Left lung (tissue), 10 donors: ENCODE measurements around the gene EPS8. TPM values are rescaled to one million over a fixed set of nuclear protein-coding genes. Genes with fewer than 3 reads are reported as not detected.

ENCODE experiments used
- ATAC-seq: fragments of 200-7000 bp; cut with Tn5 transposase; one replicate; pipeline ENCODE4 v1.9.1; 2020; ENCODE audit warnings: moderate library complexity
- DNase-seq, 4 donors: peaks; one replicate each; pipeline ENCODE4 v3.0.0-alpha.2; 2013 to 2020
- H3K27ac ChIP-seq, 2 donors: fragments of 200-600 bp; sonication (generic) in 1 of 2; one replicate each; pipeline versions ENCODE4 v1.5.0 to v1.8.0; 2020 to 2021
- H3K27me3 ChIP-seq, 2 donors: fragments of 200-600 bp; sonication (generic) in 1 of 2; one replicate each; pipeline versions ENCODE4 v1.5.0 to v1.8.0; 2020 to 2021
- H3K36me3 ChIP-seq, 2 donors: fragments of 200-600 bp; sonication (generic) in 1 of 2; one replicate each; pipeline versions ENCODE4 v1.5.0 to v1.8.0; 2020 to 2021
- H3K4me1 ChIP-seq, 2 donors: fragments of 200-600 bp; one replicate each; pipeline ENCODE4 v1.8.0; 2021
- H3K4me3 ChIP-seq, 2 donors: fragments of 200-600 bp; sonication (generic) in 1 of 2; one replicate each; pipeline versions ENCODE4 v1.5.0 to v1.8.0; 2020 to 2021; ENCODE audit warnings: mild to moderate bottlenecking in 1 of 2
- H3K9me3 ChIP-seq, 2 donors: fragments of 200-600 bp; sonication (generic) in 1 of 2; one replicate each; pipeline versions ENCODE4 v1.5.0 to v1.8.0; 2020 to 2021
- CTCF ChIP-seq, 2 donors: fragments of 200-600 bp; sonication (generic) in 1 of 2; IDR thresholded peaks; one replicate each; pipeline versions ENCODE4 v1.5.0 to v1.8.0; 2021; ENCODE audit warnings: antibody characterized with exemption in 2 of 2
- intact Hi-C, 2 donors: fragments of 100-400 bp; cut with DNase I; formaldehyde crosslinking; loops; one replicate each; pipeline versions ENCODE4 v1.11.2 to v1.14.2; 2022
- polyA plus RNA-seq, 6 donors: library from polyadenylated mRNA; unstranded; fragments of 120-200 nt; gene quantifications; one replicate each; pipeline ENCODE4 v1.2.1, GENCODE V29; 2013; ENCODE audit not compliant: insufficient read length in 6 of 6
- total RNA-seq, 2 donors: library from RNA; stranded (reverse); fragmentation: NEBNext Ultra II Directional; extraction: Animal tissue kit (Norgen Biotek cat#: 25700); gene quantifications; one replicate each; pipeline ENCODE4 v1.2.1, GENCODE V29; 2021
- donor health status: DM: no; HTN: yes; CAD: no.
- donor health status: DM: no; HTN: no; CAD: no.

Gene EPS8
- total and polyA plus RNA-seq, 8 donors: 29.0 to 64.8 (median 42.6) TPM

- no peaks in the 10 kb centered on the region for H3K36me3 ChIP-seq
- H3K9me3 ChIP-seq: no peaks in the 10 kb centered on the region
- no peaks in the 10 kb centered on the region for H3K4me1 ChIP-seq
- ATAC-seq (peak; percentile 32), DNase-seq (no peak)
- intact Hi-C loops: no loop called here
- H3K4me3 ChIP-seq: no peak overlapping the region
- H3K27ac ChIP-seq: no peak overlapping the region
- H3K27me3 ChIP-seq: no peaks in the 10 kb centered on the region
- TF ChIP-seq CTCF (IDR thresholded peaks at IDR 0.05): no peak
Measured at GRCh38 chr12:15823360-15824128, 34.4 kb upstream of the EPS8 start.

GRCh38 chr12:15819644-15820437 is 30.7 kb upstream of the EPS8 start:
- peak; percentile 59 for ATAC-seq
- H3K27me3 ChIP-seq: no peaks in the 10 kb centered on the region
- no peaks in the 10 kb centered on the region for H3K36me3 ChIP-seq
- no peak for DNase-seq
- intact Hi-C loops: no loop called here
- TF ChIP-seq CTCF (IDR thresholded peaks at IDR 0.05): no peak
- H3K9me3 ChIP-seq: peaks cover 0 to 7% of the 10 kb centered on the region in 2 donors
- no peak overlapping the region for H3K27ac ChIP-seq
- H3K4me1 ChIP-seq: no peaks in the 10 kb centered on the region
- no peak overlapping the region for H3K4me3 ChIP-seq

GRCh38 chr12:15818418-15818817 is 29.2 kb upstream of the EPS8 start:
- no peak for TF ChIP-seq CTCF (IDR thresholded peaks at IDR 0.05)
- intact Hi-C loops: no loop called here
- H3K4me3 ChIP-seq: no peak overlapping the region

GRCh38 chr12:15815730-15816129 is 26.5 kb upstream of the EPS8 start:
- no peak for DNase-seq
- ATAC-seq: no peak
- Histone ChIP-seq H3K36me3 (no peaks in the 10 kb centered on the region), H3K4me3 (no peak overlapping the region), H3K27ac (no peak overlapping the region), H3K9me3 (peaks cover 0 to 7% of the 10 kb centered on the region in 2 donors), H3K4me1 (no peaks in the 10 kb centered on the region), H3K27me3 (no peaks in the 10 kb centered on the region)
- TF ChIP-seq CTCF (IDR thresholded peaks at IDR 0.05): no peak
- intact Hi-C loops: no loop called here

More at GRCh38 chr12:15818418-15818817, 29.2 kb upstream of the EPS8 start:
- Histone ChIP-seq H3K27ac (no peak overlapping the region), H3K36me3 (no peaks in the 10 kb centered on the region), H3K4me1 (no peaks in the 10 kb centered on the region), H3K9me3 (peaks cover 0 to 7% of the 10 kb centered on the region in 2 donors), H3K27me3 (no peaks in the 10 kb centered on the region)
- DNase-seq (no peak), ATAC-seq (no peak)
